A549 (cell line): Measurements from ENCODE around the gene WIZ. TPM values are rescaled to one million over a fixed set of nuclear protein-coding genes. Genes with fewer than 3 reads are reported as not detected.

Source experiments
- ATAC-seq, 2 experiments: fragments of 200-7000 bp in 1 of 2; fragments of >200 bp in 1 of 2; cut with Nextera tagmentation in 1 of 2; cut with Tn5 transposase in 1 of 2; 3 replicates each; pipeline versions ENCODE4 v1.8.0 to v1.9.1; 2018 to 2020; ENCODE audit warnings: mild to moderate bottlenecking in 1 of 2, moderate library complexity in 1 of 2
- CTCF ChIA-PET: fragments of 300-600 bp; sonication (Branson Sonifier 250); formaldehyde crosslinking; extraction: SDS; loops from one replicate; lab custom pipeline; 2021; ENCODE audit warnings: antibody characterized with exemption, inconsistent platforms; lab: Yijun Ruan, JAX
- POLR2A ChIA-PET: fragments of 350-600 bp; formaldehyde crosslinking; extraction: SDS; loops from one replicate; lab custom pipeline; 2021; ENCODE audit warnings: antibody characterized with exemption, inconsistent platforms; lab: Yijun Ruan, JAX
- DNase-seq, 2 experiments: peaks; one replicate each; pipeline versions ENCODE4 v3.0.0 to v3.0.0-alpha.2; 2011 to 2016; ENCODE audit warnings: low read depth in 1 of 2, low spot score in 1 of 2
- FAIRE-seq: peaks from 2 replicates; lab custom pipeline; 2011; peaks lifted over from hg19 to GRCh38; lab: Jason Lieb, UNC
- H3K27ac ChIP-seq, 2 experiments: fragments of >200 bp; sonication (Bioruptor Twin); formaldehyde crosslinking; 3 replicates each; pipeline ENCODE4 v1.5.1; 2016 to 2017
- H3K4me1 ChIP-seq: fragments of >200 bp; sonication (Bioruptor Twin); formaldehyde crosslinking; 3 replicates; pipeline ENCODE4 v1.6.1; 2016
- H3K4me2 ChIP-seq: fragments of >200 bp; sonication (Bioruptor Twin); formaldehyde crosslinking; 3 replicates; pipeline ENCODE4 v1.6.1; 2016
- H3K4me3 ChIP-seq: fragments of >200 bp; sonication (Bioruptor Twin); formaldehyde crosslinking; 3 replicates; pipeline ENCODE4 v1.5.1; 2016
- H3K9me3 ChIP-seq: fragments of >200 bp; sonication (Bioruptor Twin); formaldehyde crosslinking; 3 replicates; pipeline ENCODE4 v1.6.1; 2016
- BHLHE40 ChIP-seq: IDR thresholded peaks from 2 replicates; pipeline ENCODE4 v1.6.1; 2012; ENCODE audit warnings: low read depth, low read length, inconsistent platforms
- CEBPB ChIP-seq, 2 experiments: fragments of >200 bp in 1 of 2; sonication (Bioruptor Twin) in 1 of 2; formaldehyde crosslinking in 1 of 2; IDR thresholded peaks; 2 replicates each; pipeline ENCODE4 v1.6.1; 2012 to 2016
- CHD2 ChIP-seq: fragments of 150-350 bp; IDR thresholded peaks from 2 replicates; pipeline ENCODE4 v1.6.1; 2014; ENCODE audit warnings: low read length; ENCODE audit not compliant: partially characterized antibody
- CHD4 ChIP-seq: fragments of 200-600 bp; sonication (generic); IDR thresholded peaks from 2 replicates; pipeline ENCODE4 v1.6.1; 2016; ENCODE audit warnings: antibody characterized with exemption, mild to moderate bottlenecking, borderline replicate concordance
- E2F6 ChIP-seq: IDR thresholded peaks from 2 replicates; pipeline ENCODE4 v1.6.1; 2012; ENCODE audit warnings: low read depth, borderline replicate concordance
- FOSB ChIP-seq: fragments of 250-450 bp; sonication (Bioruptor Pico); IDR thresholded peaks from 2 replicates; pipeline ENCODE4 v1.5.0; 2020; ENCODE audit warnings: mild to moderate bottlenecking, moderate library complexity
- GATA3 ChIP-seq: IDR thresholded peaks from 2 replicates; pipeline ENCODE4 v1.6.1; 2012; ENCODE audit warnings: borderline replicate concordance
- HDAC2 ChIP-seq: fragments of 200-600 bp; sonication (generic); IDR thresholded peaks from 2 replicates; pipeline ENCODE4 v1.6.1; 2016
- HOXA7 ChIP-seq: fragments of 250-450 bp; sonication (Bioruptor Pico); IDR thresholded peaks from 2 replicates; pipeline ENCODE4 v1.5.0; 2020; ENCODE audit warnings: mild to moderate bottlenecking, moderate library complexity
- HOXB13 ChIP-seq: fragments of 250-450 bp; sonication (Bioruptor Pico); IDR thresholded peaks from 2 replicates; pipeline ENCODE4 v1.5.0; 2020; ENCODE audit warnings: low read depth, mild to moderate bottlenecking, moderate library complexity
- HOXB5 ChIP-seq: fragments of 250-450 bp; sonication (Bioruptor Pico); IDR thresholded peaks from 2 replicates; pipeline ENCODE4 v1.5.0; 2020; ENCODE audit warnings: mild to moderate bottlenecking, moderate library complexity
- MAFK ChIP-seq: fragments of 450-650 bp; IDR thresholded peaks from 2 replicates; pipeline ENCODE4 v1.6.1; 2014; ENCODE audit not compliant: partially characterized antibody
- NFE2L2 ChIP-seq: fragments of 150-350 bp; conservative IDR thresholded peaks from 2 replicates; pipeline ENCODE4 v1.6.1; 2014; ENCODE audit warnings: low read length
- PHF8 ChIP-seq: fragments of 200-600 bp; sonication (generic); IDR thresholded peaks from 2 replicates; pipeline ENCODE4 v1.6.1; 2016; ENCODE audit warnings: low read depth, mild to moderate bottlenecking, antibody characterized with exemption, moderate library complexity, borderline replicate concordance
- POLR2A ChIP-seq: IDR thresholded peaks from 2 replicates; pipeline ENCODE4 v1.6.1; 2012; ENCODE audit warnings: mild to moderate bottlenecking, low read length
- RARB ChIP-seq: fragments of 250-450 bp; sonication (Bioruptor Pico); IDR thresholded peaks from 2 replicates; pipeline ENCODE4 v1.8.0; 2021; ENCODE audit warnings: mild to moderate bottlenecking, moderate library complexity
- RNF2 ChIP-seq: fragments of 200-600 bp; sonication (generic); IDR thresholded peaks from 2 replicates; pipeline ENCODE4 v1.6.1; 2016; ENCODE audit warnings: low read depth, mild to moderate bottlenecking, antibody characterized with exemption, moderate library complexity, borderline replicate concordance
- SMC3 ChIP-seq: fragments of >200 bp; sonication (Bioruptor Twin); formaldehyde crosslinking; IDR thresholded peaks from 3 replicates; pipeline ENCODE4 v1.6.1; 2018; ENCODE audit warnings: inconsistent platforms
- TFCP2L1 ChIP-seq: fragments of 250-450 bp; sonication (Bioruptor Pico); IDR thresholded peaks from 2 replicates; pipeline ENCODE4 v1.5.0; 2021; ENCODE audit warnings: mild to moderate bottlenecking
- ZNF302 ChIP-seq: fragments of 250-450 bp; sonication (Bioruptor Pico); IDR thresholded peaks from 2 replicates; pipeline ENCODE4 v1.9.0; 2021; ENCODE audit warnings: inconsistent platforms, mild to moderate bottlenecking, moderate library complexity
- WGBS: methylation state at CpG from one replicate; pipeline ENCODE4 v1.1.6; 2017; ENCODE audit errors: missing lambda C conversion rate; 5-methylcytosine and 5-hydroxymethylcytosine counted together
- polyA plus RNA-seq, 4 experiments: library from polyadenylated mRNA; depleted of rRNA in 3 of 4; stranded (reverse); fragments of >200 nt; fragmentation: RNase III in 1 of 4; extraction: RNeasy Plus Mini Kit Qiagen cat#74134 plus additional on column Dnase treatment in 1 of 4; gene quantifications; 2 replicates in 3 of 4; 3 replicates in 1 of 4; pipeline ENCODE4 v1.2.3, GENCODE V29; 2011 to 2017
- TF ChIP-seq, protein P1 (sequence below): fragments of 150-350 bp; IDR thresholded peaks from 2 replicates; pipeline ENCODE4 v1.6.1; 2014; ENCODE audit warnings: low read depth, mild to moderate bottlenecking, low read length
- TF ChIP-seq, protein P2 (sequence below): IDR thresholded peaks from 2 replicates; pipeline ENCODE4 v1.6.1; 2012
- TF ChIP-seq, protein P3 (sequence below): fragments of 250-450 bp; sonication (Bioruptor Pico); IDR thresholded peaks from 2 replicates; pipeline ENCODE4 v1.5.0; 2020; ENCODE audit warnings: low read depth, mild to moderate bottlenecking, moderate library complexity

WIZ gene
- polyA plus RNA-seq, 2 of the 4 experiments (the other 2 are of a cell fraction): 3.7 to 15.1 TPM

DNA sequence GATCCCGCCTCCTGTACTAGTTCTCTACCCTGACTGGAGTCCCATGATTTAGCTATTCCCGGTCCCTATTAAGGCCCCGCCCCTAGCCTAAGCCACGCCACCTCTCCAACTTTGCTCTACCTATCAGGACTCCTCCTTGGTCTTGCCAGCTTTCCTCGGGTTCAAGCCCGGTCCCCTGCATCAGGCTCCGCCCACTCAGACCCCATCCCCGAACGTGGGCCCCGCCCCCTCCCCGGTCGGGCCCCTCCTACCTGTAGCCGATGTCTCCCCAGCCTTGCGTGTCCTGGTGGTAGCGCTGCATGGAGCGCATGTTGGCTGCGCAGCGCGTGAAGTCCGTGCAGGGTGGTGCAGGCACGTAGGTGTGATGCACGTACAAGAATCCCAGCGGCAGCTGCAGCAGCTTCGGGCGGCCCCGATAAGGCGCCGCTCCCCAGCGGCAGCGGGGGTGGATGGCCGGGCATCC lies 21.9 kb upstream of the WIZ start:
- POLR2A ChIA-PET: no interaction called here
- ATAC-seq: no peak
- CTCF ChIA-PET: no interaction called here
- peaks cover 6% of the 10 kb centered on the region for H3K4me1 ChIP-seq
- TF ChIP-seq CEBPB (IDR thresholded peaks at IDR 0.05): no peak
- TF ChIP-seq, protein P1, sequence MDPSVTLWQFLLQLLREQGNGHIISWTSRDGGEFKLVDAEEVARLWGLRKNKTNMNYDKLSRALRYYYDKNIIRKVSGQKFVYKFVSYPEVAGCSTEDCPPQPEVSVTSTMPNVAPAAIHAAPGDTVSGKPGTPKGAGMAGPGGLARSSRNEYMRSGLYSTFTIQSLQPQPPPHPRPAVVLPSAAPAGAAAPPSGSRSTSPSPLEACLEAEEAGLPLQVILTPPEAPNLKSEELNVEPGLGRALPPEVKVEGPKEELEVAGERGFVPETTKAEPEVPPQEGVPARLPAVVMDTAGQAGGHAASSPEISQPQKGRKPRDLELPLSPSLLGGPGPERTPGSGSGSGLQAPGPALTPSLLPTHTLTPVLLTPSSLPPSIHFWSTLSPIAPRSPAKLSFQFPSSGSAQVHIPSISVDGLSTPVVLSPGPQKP: no peak
- no peak for TF ChIP-seq RARB (CRISPR knock-in tag)
- no peak for TF ChIP-seq MAFK
- TF ChIP-seq, protein P2, sequence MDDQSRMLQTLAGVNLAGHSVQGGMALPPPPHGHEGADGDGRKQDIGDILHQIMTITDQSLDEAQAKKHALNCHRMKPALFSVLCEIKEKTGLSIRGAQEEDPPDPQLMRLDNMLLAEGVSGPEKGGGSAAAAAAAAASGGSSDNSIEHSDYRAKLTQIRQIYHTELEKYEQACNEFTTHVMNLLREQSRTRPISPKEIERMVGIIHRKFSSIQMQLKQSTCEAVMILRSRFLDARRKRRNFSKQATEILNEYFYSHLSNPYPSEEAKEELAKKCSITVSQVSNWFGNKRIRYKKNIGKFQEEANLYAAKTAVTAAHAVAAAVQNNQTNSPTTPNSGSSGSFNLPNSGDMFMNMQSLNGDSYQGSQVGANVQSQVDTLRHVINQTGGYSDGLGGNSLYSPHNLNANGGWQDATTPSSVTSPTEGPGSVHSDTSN: no peak
- TF ChIP-seq, protein P3, sequence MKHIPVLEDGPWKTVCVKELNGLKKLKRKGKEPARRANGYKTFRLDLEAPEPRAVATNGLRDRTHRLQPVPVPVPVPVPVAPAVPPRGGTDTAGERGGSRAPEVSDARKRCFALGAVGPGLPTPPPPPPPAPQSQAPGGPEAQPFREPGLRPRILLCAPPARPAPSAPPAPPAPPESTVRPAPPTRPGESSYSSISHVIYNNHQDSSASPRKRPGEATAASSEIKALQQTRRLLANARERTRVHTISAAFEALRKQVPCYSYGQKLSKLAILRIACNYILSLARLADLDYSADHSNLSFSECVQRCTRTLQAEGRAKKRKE: no peak
- no peak for TF ChIP-seq TFCP2L1 (CRISPR knock-in tag)
- no peak for TF ChIP-seq E2F6
- TF ChIP-seq CHD2: no peak
- TF ChIP-seq FOSB (CRISPR knock-in tag): no peak
- TF ChIP-seq GATA3: no peak
- no peak for TF ChIP-seq RNF2
- no peak for TF ChIP-seq NFE2L2
- TF ChIP-seq, all 56 proteins: peak for 0
- 72% methylated on average over 13 of the region's 31 CpGs for WGBS
- Histone ChIP-seq H3K9me3 (no peaks in the 10 kb centered on the region), H3K4me3 (no peak overlapping the region), H3K4me2 (no peak overlapping the region), H3K27ac (no peak overlapping the region)
- FAIRE-seq (no peak), DNase-seq (no peak)

GRCh38 chr19:15469513-15470297 lies 19.9 kb upstream of the WIZ start:
- Histone ChIP-seq H3K4me3 (no peak overlapping the region), H3K27ac (no peak overlapping the region), H3K4me2 (no peak overlapping the region), H3K9me3 (no peaks in the 10 kb centered on the region), H3K4me1 (peaks cover 12% of the 10 kb centered on the region)
- no peak for TF ChIP-seq PHF8
- TF ChIP-seq RARB (CRISPR knock-in tag): no peak
- TF ChIP-seq HOXB5 (CRISPR knock-in tag): no peak
- TF ChIP-seq POLR2A: no peak
- TF ChIP-seq HOXA7 (CRISPR knock-in tag): no peak
- TF ChIP-seq, protein P2: no peak
- no peak for TF ChIP-seq HDAC2
- no peak for TF ChIP-seq ZNF302 (CRISPR knock-in tag)
- TF ChIP-seq RNF2: no peak
- TF ChIP-seq SMC3: no peak
- TF ChIP-seq TFCP2L1 (CRISPR knock-in tag): no peak
- no peak for TF ChIP-seq HOXB13 (CRISPR knock-in tag)
- no peak for TF ChIP-seq CHD4
- no peak for TF ChIP-seq BHLHE40
- ATAC-seq (peak; percentile 72 to 80; a peak in 5 of 6 replicates), DNase-seq (no peak), FAIRE-seq (no peak)
- CTCF ChIA-PET: interaction anchor here (1.0 kb wide), 1 partner anchor 9 kb away, joined by 3 read pairs; the partner anchor contains the start of gene PGLYRP2
- WGBS: 71% methylated on average over 29 of the region's 65 CpGs
- POLR2A ChIA-PET: no interaction called here
